CD14-positive monocyte (primary cell): ENCODE results near the gene SNX25. TPM values are rescaled to one million over a fixed set of nuclear protein-coding genes. Genes with fewer than 3 reads are reported as not detected.
"Not testable (repeated sequence)": the region's sequence is repeated elsewhere in the genome, so short reads cannot be mapped to it uniquely, and the experiment has no call there.

Source experiments
- DNase-seq, 3 donors: peaks; one replicate each; pipeline ENCODE4 v3.0.0-alpha.2; 2011 to 2022
- H2AFZ ChIP-seq: 2 replicates; pipeline ENCODE4 v1.6.0; 2012; ENCODE audit warnings: mild to moderate bottlenecking, low read depth, low read length, inconsistent platforms; ENCODE audit not compliant: insufficient read depth, poor library complexity, severe bottlenecking
- H3K27ac ChIP-seq, 2 donors: 1 replicate in 1 of 2; 2 replicates in 1 of 2; pipeline ENCODE4 v1.5.1; 2012 to 2013; ENCODE audit warnings: low read length in 2 of 2, control low read depth in 1 of 2, inconsistent platforms in 1 of 2, low read depth in 1 of 2, mild to moderate bottlenecking in 1 of 2
- H3K27me3 ChIP-seq, 2 donors: one replicate each; pipeline versions ENCODE4 v1.6.0 to v1.6.1; 2011 to 2013; ENCODE audit warnings: low read length in 2 of 2; ENCODE audit not compliant: control insufficient read depth in 2 of 2, insufficient read depth in 2 of 2
- H3K36me3 ChIP-seq, 2 donors: replicated peaks in 1 of 2; 1 replicate in 1 of 2; 2 replicates in 1 of 2; pipeline versions ENCODE4 v1.5.1 to v1.6.1; 2012 to 2013; ENCODE audit warnings: low read length in 2 of 2, control low read depth in 1 of 2, inconsistent platforms in 1 of 2, mild to moderate bottlenecking in 1 of 2; ENCODE audit not compliant: insufficient read depth in 2 of 2, control insufficient read depth in 1 of 2
- H3K4me1 ChIP-seq, 2 donors: 1 replicate in 1 of 2; 2 replicates in 1 of 2; pipeline versions ENCODE4 v1.5.1 to v1.6.1; 2012 to 2013; ENCODE audit warnings: low read length in 2 of 2, control low read depth in 1 of 2, inconsistent platforms in 1 of 2, mild to moderate bottlenecking in 1 of 2, moderate library complexity in 1 of 2; ENCODE audit not compliant: insufficient read depth in 2 of 2, control insufficient read depth in 1 of 2
- H3K4me2 ChIP-seq: replicated peaks from 2 replicates; pipeline ENCODE3; 2012; ENCODE audit warnings: low read length, moderate library complexity, mild to moderate bottlenecking; ENCODE audit not compliant: poor library complexity, severe bottlenecking; ENCODE audit errors: extremely low read depth
- H3K4me3 ChIP-seq, 3 experiments: fragments of 200-600 bp in 1 of 3; sonication (generic) in 1 of 3; replicated peaks in 1 of 3; 1 replicate in 2 of 3; 2 replicates in 1 of 3; pipeline ENCODE4 v1.5.1; 2011 to 2013; ENCODE audit warnings: low read length in 3 of 3, mild to moderate bottlenecking in 3 of 3, control low read depth in 2 of 3, low read depth in 2 of 3, inconsistent platforms in 1 of 3, moderate library complexity in 1 of 3
- H3K79me2 ChIP-seq: 2 replicates; pipeline ENCODE4 v1.6.0; 2012; ENCODE audit warnings: mild to moderate bottlenecking, control low read depth, inconsistent platforms, low read length, moderate library complexity; ENCODE audit not compliant: insufficient read depth
- H3K9ac ChIP-seq: 2 replicates; pipeline ENCODE4 v1.6.0; 2017; ENCODE audit warnings: low read length, mild to moderate bottlenecking; ENCODE audit not compliant: insufficient read depth, poor library complexity, severe bottlenecking
- H3K9me3 ChIP-seq, 2 donors: replicated peaks in 1 of 2; 1 replicate in 1 of 2; 2 replicates in 1 of 2; pipeline versions ENCODE4 v1.5.1 to v1.6.1; 2012 to 2013; ENCODE audit warnings: low read length in 2 of 2, control low read depth in 1 of 2; ENCODE audit not compliant: control insufficient read depth in 1 of 2, insufficient read depth in 1 of 2
- H4K20me1 ChIP-seq: 2 replicates; pipeline ENCODE4 v1.6.0; 2012; ENCODE audit warnings: mild to moderate bottlenecking, low read length, control low read depth, moderate library complexity; ENCODE audit not compliant: insufficient read depth
- H3K27ac Mint-ChIP-seq, 7 donors: one replicate each; pipeline ENCODE4 v1.8.0; 2020; ENCODE audit warnings: mild to moderate bottlenecking in 7 of 7, mixed read lengths in 7 of 7, moderate library complexity in 6 of 7, inconsistent platforms in 2 of 7
- H3K27me3 Mint-ChIP-seq, 3 donors: one replicate each; pipeline ENCODE4 v1.8.0; 2021 to 2022; ENCODE audit warnings: low read depth in 3 of 3, mild to moderate bottlenecking in 3 of 3, mixed read lengths in 3 of 3, moderate library complexity in 3 of 3, inconsistent platforms in 1 of 3
- H3K36me3 Mint-ChIP-seq, 2 donors: one replicate each; pipeline ENCODE4 v1.8.0; 2020; ENCODE audit warnings: mixed read lengths in 2 of 2, inconsistent platforms in 1 of 2, mild to moderate bottlenecking in 1 of 2
- H3K4me1 Mint-ChIP-seq: one replicate; pipeline ENCODE4 v1.8.0; 2020; ENCODE audit warnings: mild to moderate bottlenecking, mixed read lengths
- H3K4me3 Mint-ChIP-seq, 2 donors: one replicate each; pipeline ENCODE4 v1.8.0; 2020; ENCODE audit warnings: mild to moderate bottlenecking in 2 of 2, mixed read lengths in 2 of 2, moderate library complexity in 1 of 2
- H3K9me3 Mint-ChIP-seq, 7 donors: one replicate each; pipeline ENCODE4 v1.8.0; 2020 to 2022; ENCODE audit warnings: mixed read lengths in 7 of 7, mild to moderate bottlenecking in 6 of 7, moderate library complexity in 6 of 7, inconsistent platforms in 2 of 7
- WGBS: methylation state at CpG from one replicate; pipeline ENCODE4 v1.1.5; 2013; ENCODE audit warnings: missing lambda C conversion rate; ENCODE audit not compliant: insufficient coverage; 5-methylcytosine and 5-hydroxymethylcytosine counted together
- intact Hi-C, 2 donors: fragments of 100-400 bp; cut with micrococcal nuclease; formaldehyde crosslinking; loops; one replicate each; pipeline versions ENCODE4 v1.15.0 to v1.15.1; 2023
- polyA plus RNA-seq, 3 donors: library from polyadenylated mRNA; depleted of rRNA in 1 of 3; unstranded in 2 of 3; stranded (reverse) in 1 of 3; fragments of 300-500 nt in 2 of 3; fragments of >200 nt in 1 of 3; fragmentation: Illumina TruSeq in 2 of 3; gene quantifications; 1 replicate in 2 of 3; 2 replicates in 1 of 3; pipeline ENCODE4 v1.2.3, GENCODE V29; 2012 to 2021
- TF ChIP-seq, protein P1 (sequence below): fragments of 200-600 bp; IDR thresholded peaks from one replicate; pipeline ENCODE4 v1.8.0; 2022; ENCODE audit warnings: antibody characterized with exemption, mild to moderate bottlenecking

SNX25 gene
- polyA plus RNA-seq, 3 donors, result 0.31 to 0.40 (median 0.36) TPM

DNA sequence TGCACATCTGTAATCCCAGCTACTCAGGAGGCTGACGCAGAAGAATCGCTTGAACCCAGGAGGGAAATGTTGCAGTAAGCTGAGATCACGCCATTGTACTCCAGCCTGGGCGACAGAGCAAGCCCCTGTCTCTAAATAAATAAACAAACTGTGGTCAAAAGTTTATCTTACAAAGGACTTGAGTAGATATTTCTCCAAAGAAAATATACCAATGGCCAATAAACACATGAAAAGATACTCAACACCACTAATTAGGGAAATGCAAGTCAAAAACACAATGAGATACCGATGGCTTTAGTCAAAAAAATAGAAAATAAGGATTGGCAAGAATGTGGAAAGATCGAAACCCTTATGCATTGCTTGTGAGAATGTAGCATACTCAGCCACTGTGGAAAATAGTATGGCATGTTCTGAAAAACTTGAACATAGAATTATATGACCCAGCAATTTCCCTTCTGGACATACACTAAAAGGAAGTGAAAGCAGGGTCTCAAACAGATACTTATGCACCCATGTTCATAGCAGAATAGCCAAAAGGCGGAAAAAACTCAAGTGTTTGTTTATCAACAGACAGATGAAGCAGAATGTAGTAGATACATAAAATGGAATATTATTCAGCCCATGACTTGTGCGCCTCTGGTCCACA is 3.6 kb upstream of the SNX25 start:
- no peaks in the 10 kb centered on the region for H3K79me2 ChIP-seq
- H3K9me3 ChIP-seq, result peaks cover 0 to 3% of the 10 kb centered on the region in 2 donors
- Mint-ChIP-seq H3K36me3 (peaks cover 2 to 7% of the 10 kb centered on the region in 2 donors), H3K4me3 (no peak overlapping the region), H3K4me1 (peaks cover 44% of the 10 kb centered on the region), H3K27me3 (peaks cover 36 to 54% (median 48%) of the 10 kb centered on the region in 3 donors), H3K27ac (no peak overlapping the region), H3K9me3 (peaks cover 0 to 19% (median 7%) of the 10 kb centered on the region in 7 donors)
- H3K9ac ChIP-seq, result no peak overlapping the region
- no peak overlapping the region for H3K27ac ChIP-seq
- H4K20me1 ChIP-seq, result no peaks in the 10 kb centered on the region
- WGBS, result 96% methylated on average over 4 of the region's 8 CpGs
- intact Hi-C loops, result loop anchor here in 1 of 2 donors (10.0 kb wide), 1 partner anchor 1701 kb away; the partner anchor contains the start of gene ING2
- no peak for DNase-seq
- no peak overlapping the region for H3K4me3 ChIP-seq
- peaks cover 24 to 31% of the 10 kb centered on the region in 2 donors for H3K27me3 ChIP-seq
- no peaks in the 10 kb centered on the region for H3K36me3 ChIP-seq
- TF ChIP-seq, protein P1, sequence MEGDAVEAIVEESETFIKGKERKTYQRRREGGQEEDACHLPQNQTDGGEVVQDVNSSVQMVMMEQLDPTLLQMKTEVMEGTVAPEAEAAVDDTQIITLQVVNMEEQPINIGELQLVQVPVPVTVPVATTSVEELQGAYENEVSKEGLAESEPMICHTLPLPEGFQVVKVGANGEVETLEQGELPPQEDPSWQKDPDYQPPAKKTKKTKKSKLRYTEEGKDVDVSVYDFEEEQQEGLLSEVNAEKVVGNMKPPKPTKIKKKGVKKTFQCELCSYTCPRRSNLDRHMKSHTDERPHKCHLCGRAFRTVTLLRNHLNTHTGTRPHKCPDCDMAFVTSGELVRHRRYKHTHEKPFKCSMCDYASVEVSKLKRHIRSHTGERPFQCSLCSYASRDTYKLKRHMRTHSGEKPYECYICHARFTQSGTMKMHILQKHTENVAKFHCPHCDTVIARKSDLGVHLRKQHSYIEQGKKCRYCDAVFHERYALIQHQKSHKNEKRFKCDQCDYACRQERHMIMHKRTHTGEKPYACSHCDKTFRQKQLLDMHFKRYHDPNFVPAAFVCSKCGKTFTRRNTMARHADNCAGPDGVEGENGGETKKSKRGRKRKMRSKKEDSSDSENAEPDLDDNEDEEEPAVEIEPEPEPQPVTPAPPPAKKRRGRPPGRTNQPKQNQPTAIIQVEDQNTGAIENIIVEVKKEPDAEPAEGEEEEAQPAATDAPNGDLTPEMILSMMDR, result no peak
- no peak overlapping the region for H3K4me2 ChIP-seq
- no peak overlapping the region for H2AFZ ChIP-seq
- peaks cover 23 to 50% of the 10 kb centered on the region in 2 donors for H3K4me1 ChIP-seq

DNA sequence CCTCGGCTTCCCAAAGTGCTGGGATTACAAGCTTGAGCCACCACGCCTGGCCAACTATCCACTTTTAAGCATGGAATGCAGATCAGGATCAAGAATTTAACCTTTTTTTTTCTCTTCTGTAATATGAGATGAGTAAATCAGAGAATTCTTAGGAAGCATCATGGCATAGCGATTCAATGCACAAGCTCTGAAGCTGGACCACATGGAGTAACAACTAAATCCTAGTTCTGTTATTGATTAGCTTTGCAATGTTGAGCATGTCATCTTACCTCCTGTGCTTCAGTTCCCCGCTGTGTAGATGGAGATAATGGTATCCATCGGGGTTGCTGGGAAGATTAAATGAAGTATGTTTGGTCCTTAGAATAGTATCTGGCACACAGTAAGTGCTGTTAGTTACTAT is 1.9 kb upstream of the SNX25 start:
- H3K9me3 ChIP-seq, result peaks cover 0 to 13% of the 10 kb centered on the region in 2 donors
- H3K27ac ChIP-seq, result no peak overlapping the region
- Mint-ChIP-seq H3K9me3 (peaks cover 0 to 20% (median 9%) of the 10 kb centered on the region in 7 donors), H3K27ac (no peak overlapping the region), H3K4me3 (peak overlapping the region in 1 of 2 donors; percentile 97), H3K36me3 (peaks cover 2 to 10% of the 10 kb centered on the region in 2 donors), H3K27me3 (peaks cover 50 to 69% (median 58%) of the 10 kb centered on the region in 3 donors), H3K4me1 (peaks cover 40% of the 10 kb centered on the region)
- H3K27me3 ChIP-seq, result peaks cover 39 to 47% of the 10 kb centered on the region in 2 donors
- no peak overlapping the region for H3K4me2 ChIP-seq
- TF ChIP-seq, protein P1, result no peak
- H3K36me3 ChIP-seq, result no peaks in the 10 kb centered on the region
- H3K79me2 ChIP-seq, result no peaks in the 10 kb centered on the region
- H3K4me3 ChIP-seq, result no peak overlapping the region
- peaks cover 25 to 47% of the 10 kb centered on the region in 2 donors for H3K4me1 ChIP-seq
- H3K9ac ChIP-seq, result no peak overlapping the region
- H4K20me1 ChIP-seq, result no peaks in the 10 kb centered on the region
- WGBS, result no CpG with 5 or more reads among the region's 5 CpGs
- no peak for DNase-seq
- intact Hi-C loops, result loop anchor here in 1 of 2 donors (10.0 kb wide), 1 partner anchor 1703 kb away; the partner anchor contains the start of gene ING2
- H2AFZ ChIP-seq, result no peak overlapping the region

DNA sequence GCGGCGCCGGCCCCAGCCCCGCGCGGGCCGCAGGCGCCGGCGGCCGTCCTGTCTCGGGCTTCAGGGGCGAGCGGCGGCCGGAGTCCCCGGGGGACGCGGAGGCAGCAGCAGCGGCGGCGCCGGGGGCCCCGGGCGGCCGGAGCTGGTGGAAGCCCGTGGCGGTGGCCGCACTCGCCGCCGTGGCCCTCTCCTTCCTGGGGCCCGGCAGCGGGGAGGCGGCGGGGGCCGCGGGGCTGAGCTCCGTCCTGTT is 379 bp downstream of the SNX25 start:
- WGBS, result 0% methylated on average over 39 of the region's 39 CpGs

More for the DNA sequence above, 379 bp downstream of the SNX25 start:
- peaks cover 54 to 65% of the 10 kb centered on the region in 2 donors for H3K27me3 ChIP-seq
- Mint-ChIP-seq H3K27me3 (peaks cover 67 to 85% (median 78%) of the 10 kb centered on the region in 3 donors), H3K9me3 (peaks cover 0 to 14% (median 7%) of the 10 kb centered on the region in 7 donors), H3K4me1 (peaks cover 23% of the 10 kb centered on the region)
- not testable (repeated sequence) for H3K4me3 Mint-ChIP-seq, H3K36me3 Mint-ChIP-seq, H3K27ac Mint-ChIP-seq, H3K27ac ChIP-seq, H3K36me3 ChIP-seq, H3K79me2 ChIP-seq, DNase-seq, H4K20me1 ChIP-seq
- peak overlapping the region; percentile 53 for H3K9ac ChIP-seq
- H3K4me2 ChIP-seq, result peak overlapping the region; percentile 86
- peak overlapping the region; percentile 70 for H2AFZ ChIP-seq
- peak overlapping the region in 2 of 3 experiments; percentile 47 to 74 for H3K4me3 ChIP-seq
- intact Hi-C loops, result loop anchor here in 1 of 2 donors (10.0 kb wide), 1 partner anchor 1705 kb away; the partner anchor contains the start of gene ING2
- H3K4me1 ChIP-seq, result peaks cover 14 to 24% of the 10 kb centered on the region in 2 donors
- peaks cover 0 to 13% of the 10 kb centered on the region in 2 donors for H3K9me3 ChIP-seq
